Mucosa of descending colon (tissue), 3 donors: Measurements from ENCODE around the gene FSTL3. TPM values are rescaled to one million over a fixed set of nuclear protein-coding genes. Genes with fewer than 3 reads are reported as not detected.

Experiments used
- ATAC-seq: fragments of 200-7000 bp; cut with Tn5 transposase; one replicate; pipeline ENCODE4 v1.9.1; 2020; ENCODE audit warnings: mild to moderate bottlenecking, moderate library complexity
- DNase-seq, 3 donors: peaks; one replicate each; pipeline ENCODE4 v3.0.0-alpha.2; 2020
- H3K36me3 ChIP-seq: fragments of 200-600 bp; one replicate; pipeline ENCODE4 v1.8.0; 2021; ENCODE audit warnings: low read depth, mild to moderate bottlenecking
- H3K4me1 ChIP-seq: fragments of 200-600 bp; one replicate; pipeline ENCODE4 v1.8.0; 2021; ENCODE audit warnings: low read depth, mild to moderate bottlenecking
- H3K4me3 ChIP-seq: fragments of 200-600 bp; one replicate; pipeline ENCODE4 v1.8.0; 2021; ENCODE audit warnings: mild to moderate bottlenecking
- H3K9me3 ChIP-seq: fragments of 200-600 bp; one replicate; pipeline ENCODE4 v1.8.0; 2021; ENCODE audit warnings: mild to moderate bottlenecking
- intact Hi-C, 2 donors: fragments of 100-400 bp; cut with DNase I in 1 of 2; cut with micrococcal nuclease in 1 of 2; formaldehyde crosslinking; loops; one replicate each; pipeline versions ENCODE4 v1.11.0 to v1.11.1; 2022; cut with DNase I, micrococcal nuclease
- total RNA-seq, 3 donors: library from RNA; stranded (reverse); fragmentation: NEBNext Ultra II Directional in 2 of 3; extraction: Animal tissue kit (Norgen Biotek cat#: 25700) in 2 of 3; gene quantifications; one replicate each; pipeline versions ENCODE4 v1.2.1 to v1.2.4, GENCODE V29; 2021 to 2023
- TF ChIP-seq, protein P1 (sequence below): fragments of 200-600 bp; IDR thresholded peaks from one replicate; pipeline ENCODE4 v1.8.0; 2022; ENCODE audit warnings: antibody characterized with exemption, mild to moderate bottlenecking
- donor health status: DM: no; HTN: no; CAD: no; lungs with moderate emphysema.
- donor health status: DM: no; HTN: no; CAD: no.
- donor health status: DM: no; HTN: yes; CAD: no.

Gene FSTL3
- total RNA-seq, 3 donors from 2014 or later, result 2.6 to 25.0 (median 12.8) TPM

DNA sequence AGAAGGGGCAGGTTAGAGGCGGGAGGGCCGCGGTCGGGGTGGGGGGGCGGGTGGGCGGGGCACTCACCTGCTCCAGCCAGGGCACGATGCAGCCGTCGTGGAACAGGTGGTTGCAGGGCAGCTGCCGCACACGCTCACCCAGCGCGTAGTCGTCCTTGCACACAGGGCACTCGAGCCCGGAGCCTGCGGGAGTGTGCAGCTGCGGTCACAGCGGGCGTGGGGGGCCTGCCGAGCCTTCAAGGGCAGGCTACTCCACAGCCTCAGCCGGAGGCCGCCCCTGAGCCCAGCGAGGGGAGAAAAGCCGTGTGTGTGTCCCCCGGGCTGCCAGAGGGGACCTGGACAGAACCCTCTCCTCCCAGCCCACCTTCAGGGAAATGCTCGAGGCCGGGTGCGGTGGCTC, 27.9 kb upstream of the FSTL3 start:
- Histone ChIP-seq H3K4me1 (no peaks in the 10 kb centered on the region), H3K36me3 (peaks cover 11% of the 10 kb centered on the region), H3K9me3 (no peaks in the 10 kb centered on the region), H3K4me3 (no peak overlapping the region)
- DNase-seq (no peak), ATAC-seq (no peak)
- TF ChIP-seq, protein P1, sequence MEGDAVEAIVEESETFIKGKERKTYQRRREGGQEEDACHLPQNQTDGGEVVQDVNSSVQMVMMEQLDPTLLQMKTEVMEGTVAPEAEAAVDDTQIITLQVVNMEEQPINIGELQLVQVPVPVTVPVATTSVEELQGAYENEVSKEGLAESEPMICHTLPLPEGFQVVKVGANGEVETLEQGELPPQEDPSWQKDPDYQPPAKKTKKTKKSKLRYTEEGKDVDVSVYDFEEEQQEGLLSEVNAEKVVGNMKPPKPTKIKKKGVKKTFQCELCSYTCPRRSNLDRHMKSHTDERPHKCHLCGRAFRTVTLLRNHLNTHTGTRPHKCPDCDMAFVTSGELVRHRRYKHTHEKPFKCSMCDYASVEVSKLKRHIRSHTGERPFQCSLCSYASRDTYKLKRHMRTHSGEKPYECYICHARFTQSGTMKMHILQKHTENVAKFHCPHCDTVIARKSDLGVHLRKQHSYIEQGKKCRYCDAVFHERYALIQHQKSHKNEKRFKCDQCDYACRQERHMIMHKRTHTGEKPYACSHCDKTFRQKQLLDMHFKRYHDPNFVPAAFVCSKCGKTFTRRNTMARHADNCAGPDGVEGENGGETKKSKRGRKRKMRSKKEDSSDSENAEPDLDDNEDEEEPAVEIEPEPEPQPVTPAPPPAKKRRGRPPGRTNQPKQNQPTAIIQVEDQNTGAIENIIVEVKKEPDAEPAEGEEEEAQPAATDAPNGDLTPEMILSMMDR, result no peak
- intact Hi-C loops, result no loop called here

- DNase-seq (no peak), ATAC-seq (no peak)
- H3K36me3 ChIP-seq, result peaks cover 11% of the 10 kb centered on the region
- no peaks in the 10 kb centered on the region for H3K4me1 ChIP-seq
- H3K4me3 ChIP-seq, result no peak overlapping the region
- intact Hi-C loops, result no loop called here
- TF ChIP-seq, protein P1, result no peak
- H3K9me3 ChIP-seq, result no peaks in the 10 kb centered on the region
These were observed 27.0 kb upstream of the FSTL3 start for GRCh38 chr19:648904-649801.

GRCh38 chr19:650121-650520, 26.1 kb upstream of the FSTL3 start:
- H3K4me3 ChIP-seq, result no peak overlapping the region
- intact Hi-C loops, result no loop called here
- no peaks in the 10 kb centered on the region for H3K9me3 ChIP-seq
- H3K4me1 ChIP-seq, result no peaks in the 10 kb centered on the region
- TF ChIP-seq, protein P1, result no peak
- DNase-seq, result no peak
- no peak for ATAC-seq
- H3K36me3 ChIP-seq, result peaks cover 11% of the 10 kb centered on the region

DNA sequence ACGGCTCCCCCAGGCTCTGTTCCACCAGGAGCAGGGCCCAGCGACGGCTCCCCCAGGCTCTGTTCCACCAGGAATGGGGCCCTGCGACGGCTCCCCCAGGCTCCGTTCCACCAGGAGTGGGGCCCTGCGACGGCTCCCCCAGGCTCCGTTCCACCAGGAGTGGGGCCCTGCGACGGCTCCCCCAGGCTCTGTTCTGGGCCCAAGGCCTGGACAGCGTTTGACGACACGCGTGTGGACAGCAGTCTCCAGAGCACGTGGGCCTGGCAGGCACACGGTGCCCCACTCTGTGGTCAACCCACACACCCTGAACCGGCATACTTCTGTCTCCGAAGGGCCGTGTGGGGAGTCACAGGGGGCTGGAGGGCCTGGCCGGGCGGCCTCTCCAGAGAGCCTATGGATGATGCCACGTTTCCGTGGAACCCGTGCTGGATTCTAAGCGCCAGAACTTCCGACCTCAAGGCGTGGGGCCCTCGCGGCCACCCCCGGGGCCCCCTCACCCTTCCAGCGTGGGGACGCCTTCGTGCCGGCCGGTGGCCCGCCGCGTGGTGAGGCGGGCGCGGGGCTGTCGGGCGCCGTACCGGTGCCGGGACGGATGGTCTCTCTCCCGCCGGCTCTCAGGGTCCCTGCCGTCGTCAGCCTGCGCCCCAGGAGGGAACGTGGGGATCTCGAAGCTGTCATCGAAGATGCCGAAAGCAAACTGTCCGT, 24.9 kb upstream of the FSTL3 start:
- Histone ChIP-seq H3K36me3 (peaks cover 11% of the 10 kb centered on the region), H3K4me3 (no peak overlapping the region), H3K9me3 (no peaks in the 10 kb centered on the region), H3K4me1 (no peaks in the 10 kb centered on the region)
- intact Hi-C loops, result no loop called here
- DNase-seq (no peak), ATAC-seq (no peak)
- TF ChIP-seq, protein P1, result no peak

DNA sequence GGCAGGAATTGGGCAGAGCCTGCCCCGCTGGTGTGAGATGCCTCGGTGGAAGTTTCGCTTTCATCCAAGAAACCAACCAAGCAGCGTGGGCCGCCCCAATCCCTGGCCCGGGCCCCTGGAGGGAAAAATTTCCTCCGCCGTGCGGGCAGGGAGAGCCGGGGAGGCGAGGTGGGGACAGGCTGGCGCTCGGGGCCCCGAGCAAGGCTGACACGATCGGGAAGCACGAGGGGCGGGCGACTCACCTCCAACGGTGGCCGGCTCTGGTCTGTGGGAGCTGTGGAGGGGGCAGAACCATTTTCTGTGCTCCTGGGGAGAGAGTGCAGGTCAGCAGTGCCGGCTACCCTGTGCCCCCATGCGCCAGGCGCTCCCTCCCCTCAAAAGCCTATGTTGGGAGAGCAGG, 24.2 kb upstream of the FSTL3 start:
- peaks cover 11% of the 10 kb centered on the region for H3K36me3 ChIP-seq
- ATAC-seq, result no peak
- intact Hi-C loops, result no loop called here
- TF ChIP-seq, protein P1, result no peak
- no peak for DNase-seq
- H3K4me1 ChIP-seq, result no peaks in the 10 kb centered on the region
- no peak overlapping the region for H3K4me3 ChIP-seq
- H3K9me3 ChIP-seq, result no peaks in the 10 kb centered on the region
